NCI-H2227 (cell line): ENCODE data around the gene SSR1.
A peak's percentile ranks its signal among the peaks of the same experiment; 100 is the strongest.

ENCODE experiments used
- DNase-seq: peaks from one replicate; lab custom pipeline; 2025; ENCODE audit not compliant: unreplicated experiment; lab: John Stamatoyannopoulos, UW

The SSR1 gene

DNA sequence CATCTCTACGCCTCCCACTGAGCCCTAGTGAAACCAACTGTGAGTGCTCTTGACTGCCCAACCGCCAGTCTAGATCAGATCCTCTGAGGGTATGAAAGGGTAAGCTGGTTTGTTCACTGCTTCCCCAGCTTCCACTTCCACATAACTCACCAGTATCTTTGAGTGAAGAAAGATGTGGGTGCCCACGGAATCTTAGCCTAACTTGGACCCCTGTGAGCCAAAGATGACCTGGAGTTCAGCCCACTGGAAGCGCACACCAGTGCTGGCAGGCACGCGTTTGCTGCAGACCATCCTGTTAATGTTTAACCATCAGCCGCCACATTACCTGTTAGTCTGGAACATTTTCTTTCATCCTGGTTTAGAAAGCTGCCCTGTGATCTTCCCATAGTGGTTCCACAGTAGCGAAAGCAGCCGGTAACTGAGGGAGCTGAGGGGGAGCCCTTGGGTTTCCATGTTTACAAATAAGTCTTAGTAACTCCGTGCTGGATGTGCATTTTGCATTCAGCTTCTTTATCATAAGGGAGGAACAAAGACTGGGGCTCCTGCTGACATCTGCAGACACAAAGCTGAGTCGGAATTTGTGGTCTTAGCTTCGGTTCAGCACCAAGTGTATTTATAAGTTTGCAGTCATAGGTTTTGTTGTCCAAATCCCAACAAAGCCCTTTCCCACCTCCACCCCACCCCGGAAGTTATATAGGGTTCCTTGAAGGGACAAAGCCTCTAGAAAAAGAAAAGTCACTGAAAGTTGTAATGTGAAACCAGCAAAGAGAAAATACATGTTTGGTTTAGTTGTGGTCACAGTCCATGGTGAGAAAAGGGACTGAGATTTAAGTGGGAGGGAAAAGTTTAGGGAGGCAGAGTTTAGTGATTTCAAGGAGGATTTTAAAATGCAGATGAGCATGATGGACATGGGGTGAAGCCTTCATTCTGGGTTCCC, 71.0 kb downstream of the SSR1 start:
- no peak for DNase-seq

DNA sequence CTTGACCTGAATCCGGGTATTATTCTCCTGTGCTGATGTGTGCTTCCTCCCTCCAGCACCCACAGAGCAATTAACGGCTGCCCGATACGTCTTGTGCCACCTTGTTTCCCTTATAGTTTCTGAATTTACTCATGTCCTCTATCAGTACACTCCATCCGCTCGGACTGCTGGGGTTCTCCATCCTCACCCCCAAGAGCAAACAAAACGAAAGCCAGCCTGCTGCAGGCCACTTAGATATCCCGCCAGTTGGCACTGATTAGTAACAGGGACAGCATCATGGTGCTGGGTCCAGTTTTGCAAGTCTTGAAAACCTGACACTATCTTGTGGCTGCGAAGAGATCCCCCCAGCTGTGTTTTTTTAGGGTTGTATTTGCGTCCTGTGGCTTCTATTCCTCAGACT, 71.8 kb downstream of the SSR1 start:
- no peak for DNase-seq

DNA sequence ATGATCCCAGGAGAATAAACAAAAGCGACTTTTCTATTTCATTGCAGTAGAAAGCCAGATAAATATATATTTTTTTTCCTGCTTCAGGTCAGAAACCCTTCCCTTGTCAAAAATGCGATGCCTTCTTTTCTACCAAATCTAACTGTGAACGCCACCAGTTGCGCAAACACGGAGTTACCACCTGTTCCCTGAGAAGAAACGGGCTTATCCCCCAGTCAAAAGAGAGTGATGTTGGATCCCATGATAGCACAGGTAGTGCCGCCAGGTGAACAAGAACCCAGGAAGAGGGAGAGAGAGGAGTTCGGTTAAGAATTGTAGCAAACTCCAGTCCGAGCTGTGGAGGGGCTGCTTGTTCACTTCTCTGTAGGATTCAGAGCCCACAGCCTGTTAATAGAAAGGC, 72.6 kb downstream of the SSR1 start:
- DNase-seq, result no peak

DNA sequence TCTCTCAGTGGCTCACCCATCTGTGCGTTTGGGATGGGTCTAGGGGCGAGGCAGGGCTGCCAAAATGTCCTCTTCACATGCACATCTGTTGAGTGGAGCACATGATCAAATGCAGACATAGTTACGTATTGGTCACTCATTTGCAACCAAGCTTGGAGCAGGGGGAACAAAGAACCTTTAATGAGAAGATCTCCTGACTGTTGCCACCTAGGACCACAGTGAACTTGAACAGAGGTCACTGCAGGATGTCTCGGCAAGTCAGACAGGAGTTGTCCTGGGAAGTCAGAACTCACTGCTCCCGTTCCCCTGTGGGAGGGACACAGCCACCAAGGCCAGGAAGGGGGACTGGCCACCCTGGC, 73.4 kb downstream of the SSR1 start:
- no peak for DNase-seq

DNA sequence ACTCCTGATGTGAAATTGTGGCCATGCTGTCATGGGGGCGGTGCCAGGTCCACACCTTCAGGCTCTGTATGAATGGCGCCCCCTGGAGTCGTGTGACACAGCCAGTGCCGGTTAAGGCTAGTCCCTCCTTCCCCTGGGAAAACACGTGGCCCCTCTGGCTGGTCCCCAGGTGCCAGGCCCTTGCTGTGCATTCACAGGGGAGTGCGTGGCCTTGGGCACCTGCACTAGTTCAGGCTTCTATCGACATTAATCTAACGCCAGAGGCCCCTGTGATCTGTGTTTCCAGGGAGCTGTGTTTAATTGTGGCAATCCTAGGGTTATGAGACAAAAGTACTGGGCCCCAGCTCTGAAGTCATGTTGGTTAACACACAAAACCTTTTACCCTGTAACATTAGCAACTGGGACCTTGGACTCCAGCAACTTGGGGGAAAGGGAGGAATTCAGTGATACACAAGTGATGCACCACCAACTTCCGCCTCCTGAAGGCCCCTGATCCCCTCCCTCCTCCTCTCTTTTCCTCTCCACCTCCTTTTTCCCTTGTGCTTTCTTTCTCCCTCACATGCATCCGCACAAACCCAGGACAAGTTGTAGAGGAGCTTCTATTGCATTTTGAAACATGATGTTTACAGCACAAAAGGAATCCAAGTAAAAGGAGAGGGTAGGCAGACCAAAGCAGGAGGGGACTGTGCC, 74.0 kb downstream of the SSR1 start:
- DNase-seq, result peak; percentile 60

DNA sequence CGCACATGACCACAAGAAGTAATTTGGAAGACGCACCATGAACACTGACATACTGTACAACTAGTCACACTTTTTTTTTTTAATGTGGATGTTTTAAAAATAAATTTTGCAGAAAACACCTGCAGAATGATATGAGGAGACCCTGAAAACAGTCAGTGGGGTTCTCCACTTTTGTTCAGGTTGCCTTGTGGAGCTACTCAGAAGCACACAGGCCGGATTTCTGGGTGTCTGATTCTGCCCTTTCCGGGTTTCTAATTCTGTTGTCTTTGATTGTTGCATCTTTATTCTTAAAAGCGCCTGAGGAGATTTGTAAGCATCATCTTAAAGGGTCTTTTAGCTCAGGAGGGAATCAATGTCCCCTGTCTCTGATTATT, 74.5 kb downstream of the SSR1 start:
- no peak for DNase-seq

DNA sequence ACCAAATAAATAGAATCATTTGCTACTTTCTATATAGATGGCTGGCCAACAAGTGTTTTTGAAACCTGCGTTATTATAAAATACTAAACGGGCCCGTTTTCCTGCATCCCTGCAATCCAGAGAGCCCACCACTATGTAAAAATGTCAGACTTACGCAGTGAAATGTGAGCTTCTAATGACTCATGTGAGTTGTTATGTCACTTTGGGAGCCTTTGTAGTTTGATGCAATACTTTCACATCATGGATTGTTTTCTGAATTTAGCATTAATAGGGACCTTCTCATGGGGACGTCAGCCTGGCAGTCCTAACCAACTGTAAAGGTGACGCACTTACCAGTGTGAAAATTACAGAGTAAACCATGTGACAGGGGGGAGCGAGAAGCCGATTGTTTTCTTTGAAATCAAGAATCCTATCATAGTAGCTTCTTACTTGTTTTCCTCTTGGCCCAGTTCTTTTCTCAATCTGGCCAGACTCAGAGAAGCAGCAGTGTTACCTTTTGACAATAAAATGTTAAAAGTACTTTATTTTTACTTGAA, 75.3 kb downstream of the SSR1 start:
- no peak for DNase-seq

DNA sequence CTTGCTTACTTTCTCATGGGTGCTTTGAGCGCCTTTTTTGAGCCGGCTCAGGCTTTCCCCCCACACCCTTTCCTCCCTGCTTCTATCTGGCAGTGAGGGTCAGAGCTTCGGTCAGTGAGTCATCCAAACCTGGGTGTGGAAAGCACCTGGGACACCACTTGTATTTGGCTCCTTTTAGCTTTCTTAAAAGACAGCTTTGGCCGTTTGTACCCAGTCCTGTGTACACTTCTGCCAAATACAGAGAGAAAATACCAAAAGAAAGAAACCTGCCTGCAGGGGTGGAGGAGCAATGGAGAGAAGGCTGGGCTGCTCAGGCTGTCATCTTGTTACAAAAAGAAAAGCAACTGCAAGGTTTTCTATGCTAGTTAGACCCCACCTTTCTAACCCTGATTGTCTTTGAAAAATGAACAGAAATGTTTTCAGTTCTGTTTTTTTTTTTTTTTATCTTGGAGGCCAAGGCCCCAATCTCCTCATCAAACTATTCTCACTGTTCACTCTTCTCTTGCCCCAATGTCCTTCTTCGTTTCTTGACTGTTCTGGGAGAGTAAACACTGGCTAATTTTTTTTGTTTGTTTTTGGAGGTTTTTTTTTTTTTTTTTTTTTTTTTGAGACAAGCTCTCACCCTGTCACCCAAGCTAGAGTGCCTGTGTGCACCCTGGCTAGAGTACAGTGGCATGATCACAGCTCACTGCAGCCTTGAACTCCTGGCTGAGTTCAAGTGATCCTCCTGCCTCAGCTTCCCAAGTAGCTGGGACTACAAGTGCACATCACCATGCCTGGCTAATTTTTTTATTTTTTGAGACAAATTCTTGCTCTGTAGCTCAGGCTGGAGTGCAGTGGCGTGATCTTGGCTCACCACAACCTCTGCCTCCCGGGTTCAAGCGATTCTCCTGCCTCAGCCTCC, 76.4 kb downstream of the SSR1 start:
- no peak for DNase-seq

DNA sequence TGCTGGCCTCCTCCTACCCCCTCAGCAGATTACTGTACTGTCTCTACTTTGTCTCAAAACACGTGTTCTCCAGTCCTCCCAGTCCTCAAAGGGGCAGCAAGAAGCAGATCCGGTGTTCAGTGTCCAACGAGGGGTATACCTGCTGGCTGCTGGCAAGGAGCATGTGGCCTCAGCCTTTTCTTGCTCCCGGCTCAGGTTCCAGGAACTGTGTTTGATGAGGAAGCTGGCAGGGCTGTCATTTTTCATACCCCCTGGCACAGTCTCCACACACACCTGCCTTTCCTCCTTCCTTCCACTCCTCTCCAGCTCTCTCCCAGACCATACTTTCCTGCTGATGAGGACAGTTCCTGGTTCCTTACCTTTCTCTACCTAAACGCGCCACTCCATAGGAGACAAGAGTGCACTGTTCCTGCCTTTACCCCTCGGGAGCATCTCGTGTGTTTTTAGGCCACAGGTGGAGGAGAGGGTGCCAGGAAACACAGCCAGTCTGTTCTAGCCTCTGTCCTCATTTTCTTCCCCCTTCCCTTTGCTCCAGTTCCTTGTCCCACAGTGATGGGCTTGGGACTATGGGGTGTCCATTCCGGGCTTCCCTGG, 77.2 kb downstream of the SSR1 start:
- no peak for DNase-seq

DNA sequence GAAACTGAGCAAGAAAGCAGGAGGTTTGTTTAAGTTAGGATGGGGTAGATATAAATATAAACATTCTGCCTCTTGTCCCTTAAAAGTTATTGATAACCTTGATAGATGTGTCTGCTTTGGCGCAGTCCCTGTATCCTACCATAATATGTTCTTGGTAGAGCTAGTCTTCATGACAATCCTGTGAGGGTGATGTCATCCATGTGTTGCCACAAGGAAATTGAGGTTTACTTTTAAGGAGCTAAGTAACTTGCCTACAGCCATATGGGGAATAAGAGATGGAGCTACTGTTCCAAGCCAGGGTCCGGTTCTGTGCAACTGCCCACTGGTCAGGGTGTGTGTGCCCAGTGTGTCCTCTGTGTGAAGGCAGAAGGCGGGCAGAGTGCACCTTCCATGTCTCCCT, 78.5 kb downstream of the SSR1 start:
- no peak for DNase-seq

DNA sequence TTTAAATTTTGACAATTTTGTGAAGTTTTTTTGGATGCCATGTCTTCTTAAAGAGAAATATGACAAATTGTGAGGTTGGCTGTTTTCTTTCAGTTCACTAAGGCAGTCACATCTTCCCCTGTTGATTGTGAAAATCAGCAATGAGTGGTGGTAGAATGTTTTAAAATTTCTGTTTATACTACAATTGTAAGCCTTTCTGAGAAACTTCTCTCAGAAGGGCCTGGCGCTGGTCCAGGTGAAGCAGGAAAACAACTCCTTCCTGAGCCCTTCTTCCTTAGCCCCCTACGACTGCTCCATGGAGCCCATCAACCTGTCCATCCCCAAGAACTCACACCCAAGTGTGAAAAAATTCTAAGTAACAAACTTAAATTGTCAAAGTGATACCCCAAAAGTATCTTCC, 80.6 kb downstream of the SSR1 start:
- DNase-seq, result no peak

DNA sequence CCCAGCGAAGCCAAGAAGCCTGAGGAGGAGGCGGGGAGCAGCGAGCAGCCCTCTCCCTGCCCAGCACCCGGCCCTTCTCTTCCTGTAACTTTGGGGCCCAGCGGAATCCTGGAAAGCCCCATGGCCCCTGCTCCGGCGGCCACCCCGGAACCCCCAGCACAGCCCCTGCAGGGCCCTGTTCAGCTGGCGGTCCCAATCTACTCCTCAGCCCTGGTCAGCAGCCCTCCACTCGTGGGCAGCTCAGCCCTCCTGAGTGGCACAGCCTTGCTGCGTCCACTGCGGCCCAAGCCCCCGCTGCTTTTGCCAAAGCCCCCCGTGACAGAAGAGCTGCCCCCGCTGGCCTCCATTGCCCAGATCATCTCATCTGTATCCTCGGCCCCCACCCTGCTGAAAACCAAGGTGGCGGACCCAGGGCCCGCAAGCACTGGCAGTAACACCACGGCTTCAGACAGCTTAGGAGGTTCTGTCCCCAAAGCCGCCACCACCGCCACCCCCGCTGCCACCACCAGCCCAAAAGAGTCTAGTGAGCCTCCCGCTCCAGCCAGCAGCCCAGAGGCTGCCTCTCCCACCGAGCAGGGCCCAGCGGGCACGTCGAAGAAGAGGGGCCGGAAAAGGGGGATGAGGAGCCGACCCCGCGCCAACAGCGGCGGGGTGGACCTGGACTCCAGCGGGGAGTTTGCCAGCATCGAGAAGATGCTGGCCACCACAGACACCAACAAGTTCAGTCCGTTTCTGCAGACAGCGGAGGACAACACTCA, 81.9 kb downstream of the SSR1 start:
- DNase-seq, result no peak

DNA sequence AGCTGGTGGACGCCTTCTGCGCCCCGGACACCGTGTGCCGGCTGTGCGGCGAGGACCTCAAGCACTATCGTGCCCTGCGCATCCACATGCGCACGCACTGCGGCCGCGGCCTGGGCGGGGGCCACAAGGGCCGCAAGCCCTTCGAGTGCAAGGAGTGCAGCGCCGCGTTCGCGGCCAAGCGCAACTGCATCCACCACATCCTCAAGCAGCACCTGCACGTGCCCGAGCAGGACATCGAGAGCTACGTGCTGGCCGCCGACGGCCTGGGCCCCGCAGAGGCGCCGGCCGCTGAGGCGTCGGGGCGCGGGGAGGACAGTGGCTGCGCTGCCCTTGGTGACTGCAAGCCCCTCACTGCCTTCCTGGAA, 82.7 kb downstream of the SSR1 start:
- DNase-seq, result no peak

DNA sequence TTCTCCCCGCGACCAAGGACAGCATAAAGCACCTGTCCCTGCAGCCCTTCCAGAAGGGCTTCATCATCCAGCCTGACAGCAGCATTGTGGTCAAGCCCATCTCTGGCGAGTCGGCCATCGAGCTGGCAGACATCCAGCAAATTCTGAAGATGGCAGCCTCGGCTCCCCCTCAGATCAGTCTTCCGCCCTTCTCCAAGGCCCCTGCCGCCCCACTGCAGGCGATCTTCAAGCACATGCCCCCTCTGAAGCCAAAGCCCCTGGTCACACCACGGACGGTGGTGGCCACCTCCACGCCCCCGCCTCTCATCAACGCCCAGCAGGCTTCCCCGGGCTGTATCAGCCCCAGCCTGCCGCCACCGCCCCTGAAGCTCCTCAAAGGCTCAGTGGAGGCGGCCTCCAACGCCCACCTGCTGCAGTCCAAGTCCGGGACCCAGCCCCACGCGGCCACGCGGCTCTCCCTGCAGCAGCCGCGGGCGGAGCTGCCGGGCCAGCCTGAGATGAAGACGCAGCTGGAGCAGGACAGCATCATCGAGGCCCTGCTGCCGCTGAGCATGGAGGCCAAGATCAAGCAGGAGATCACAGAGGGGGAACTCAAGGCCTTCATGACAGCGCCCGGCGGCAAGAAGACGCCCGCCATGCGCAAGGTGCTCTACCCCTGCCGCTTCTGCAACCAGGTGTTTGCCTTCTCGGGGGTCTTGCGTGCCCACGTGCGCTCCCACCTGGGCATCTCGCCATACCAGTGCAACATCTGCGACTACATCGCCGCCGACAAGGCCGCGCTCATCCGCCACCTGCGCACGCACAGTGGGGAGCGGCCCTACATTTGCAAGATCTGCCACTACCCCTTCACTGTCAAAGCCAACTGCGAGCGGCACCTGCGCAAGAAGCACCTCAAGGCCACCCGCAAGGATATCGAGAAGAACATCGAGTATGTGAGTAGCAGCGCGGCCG, 83.3 kb downstream of the SSR1 start:
- no peak for DNase-seq

DNA sequence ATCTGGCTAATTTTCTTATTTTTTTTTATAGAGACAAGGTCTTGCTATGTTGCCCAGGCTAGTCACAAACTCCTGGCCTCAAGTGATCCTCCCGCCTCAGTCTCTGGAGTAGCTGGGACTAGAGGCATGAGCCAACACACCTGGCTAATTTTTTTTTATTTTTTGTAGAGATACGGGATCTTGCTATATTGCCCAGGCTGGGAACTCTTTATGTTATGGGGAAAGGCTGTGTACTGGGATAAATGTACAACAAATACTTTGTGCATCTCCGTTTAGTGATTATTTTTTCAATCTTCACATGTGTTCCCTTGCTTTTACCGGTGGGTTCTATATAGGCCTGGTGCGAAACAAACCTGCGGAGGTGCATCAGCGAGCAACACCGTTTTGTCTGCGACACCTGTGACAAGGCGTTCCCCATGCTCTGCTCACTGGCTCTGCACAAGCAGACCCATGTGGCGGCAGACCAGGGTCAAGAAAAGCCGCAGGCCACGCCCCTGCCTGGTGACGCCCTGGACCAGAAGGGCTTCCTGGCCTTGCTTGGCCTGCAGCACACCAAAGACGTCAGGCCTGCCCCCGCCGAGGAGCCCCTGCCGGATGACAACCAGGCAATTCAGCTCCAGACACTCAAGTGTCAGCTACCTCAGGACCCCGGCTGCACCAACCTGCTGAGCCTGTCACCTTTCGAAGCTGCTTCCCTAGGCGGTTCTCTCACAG, 84.2 kb downstream of the SSR1 start:
- no peak for DNase-seq

DNA sequence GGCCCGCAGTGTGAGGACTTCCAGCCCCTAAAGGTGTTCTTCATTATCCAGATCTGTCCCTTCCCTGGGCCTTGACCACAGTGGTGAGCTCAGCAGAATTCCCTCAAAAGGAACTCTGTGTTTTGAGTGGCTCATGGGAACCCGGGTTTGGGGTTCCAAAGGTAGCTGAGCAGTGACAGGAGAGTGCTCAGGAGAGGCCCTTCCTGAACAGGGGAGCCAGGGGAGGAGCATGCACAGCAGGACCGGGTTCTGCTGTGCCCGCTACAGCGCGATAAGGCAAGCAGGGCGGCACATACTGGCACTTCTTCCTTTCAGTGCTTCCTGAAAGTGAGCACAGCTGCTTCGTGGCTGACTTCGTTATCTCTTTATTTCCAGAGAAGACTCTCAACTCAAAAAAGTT, 88.3 kb downstream of the SSR1 start:
- DNase-seq, result no peak

DNA sequence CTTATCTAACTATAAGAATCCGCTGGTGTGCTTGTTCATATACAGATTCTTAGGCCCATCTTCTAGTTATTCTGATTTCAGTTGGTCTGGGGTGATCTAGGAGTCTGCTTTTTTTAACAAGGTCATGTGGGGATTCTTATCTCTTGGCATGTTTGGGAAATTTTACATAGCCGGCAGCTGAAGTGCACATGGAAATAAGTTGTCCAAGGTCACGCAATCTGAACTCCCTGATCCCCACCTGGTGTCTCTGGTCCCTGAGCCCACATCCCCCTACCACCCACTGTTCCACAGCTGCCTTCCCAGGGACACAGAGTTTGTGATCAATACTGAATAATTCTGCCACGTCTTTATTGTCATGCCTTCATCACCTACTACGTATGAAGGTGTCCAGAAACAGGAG, 90.8 kb downstream of the SSR1 start:
- no peak for DNase-seq

DNA sequence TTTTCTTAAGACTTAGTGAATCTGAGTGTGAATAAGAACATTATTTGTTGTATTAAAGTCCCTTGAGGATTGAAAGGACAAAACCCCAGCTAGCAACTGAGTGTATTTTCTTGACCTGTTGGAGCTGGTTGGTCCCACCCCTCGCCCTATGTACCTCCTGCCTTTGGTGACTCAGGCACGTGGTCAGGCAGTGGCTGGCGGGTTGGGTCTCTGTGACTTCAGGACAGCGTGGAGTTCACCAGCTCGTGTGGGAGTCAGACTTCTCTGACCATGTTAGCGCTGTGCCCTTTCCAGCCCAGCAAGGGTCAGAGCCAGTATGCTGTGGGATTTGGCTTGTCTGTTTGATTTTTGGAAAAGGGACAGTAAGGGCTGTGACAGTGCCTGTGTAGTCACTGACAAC, 93.7 kb downstream of the SSR1 start:
- no peak for DNase-seq
